Left lung (tissue), 10 donors: ENCODE results near the gene MRM1. TPM values are rescaled to one million over a fixed set of nuclear protein-coding genes. Genes with fewer than 3 reads are reported as not detected.
A peak's percentile ranks its signal among the peaks of the same experiment; 100 is the strongest.

Experiments used
- ATAC-seq: fragments of 200-7000 bp; cut with Tn5 transposase; one replicate; pipeline ENCODE4 v1.9.1; 2020; ENCODE audit warnings: moderate library complexity
- DNase-seq, 4 donors: peaks; one replicate each; pipeline ENCODE4 v3.0.0-alpha.2; 2013 to 2020
- H3K27ac ChIP-seq, 2 donors: fragments of 200-600 bp; sonication (generic) in 1 of 2; one replicate each; pipeline versions ENCODE4 v1.5.0 to v1.8.0; 2020 to 2021
- H3K27me3 ChIP-seq, 2 donors: fragments of 200-600 bp; sonication (generic) in 1 of 2; one replicate each; pipeline versions ENCODE4 v1.5.0 to v1.8.0; 2020 to 2021
- H3K36me3 ChIP-seq, 2 donors: fragments of 200-600 bp; sonication (generic) in 1 of 2; one replicate each; pipeline versions ENCODE4 v1.5.0 to v1.8.0; 2020 to 2021
- H3K4me1 ChIP-seq, 2 donors: fragments of 200-600 bp; one replicate each; pipeline ENCODE4 v1.8.0; 2021
- H3K4me3 ChIP-seq, 2 donors: fragments of 200-600 bp; sonication (generic) in 1 of 2; one replicate each; pipeline versions ENCODE4 v1.5.0 to v1.8.0; 2020 to 2021; ENCODE audit warnings: mild to moderate bottlenecking in 1 of 2
- H3K9me3 ChIP-seq, 2 donors: fragments of 200-600 bp; sonication (generic) in 1 of 2; one replicate each; pipeline versions ENCODE4 v1.5.0 to v1.8.0; 2020 to 2021
- intact Hi-C, 2 donors: fragments of 100-400 bp; cut with DNase I; formaldehyde crosslinking; loops; one replicate each; pipeline versions ENCODE4 v1.11.2 to v1.14.2; 2022
- polyA plus RNA-seq, 6 donors: library from polyadenylated mRNA; unstranded; fragments of 120-200 nt; gene quantifications; one replicate each; pipeline ENCODE4 v1.2.1, GENCODE V29; 2013; ENCODE audit not compliant: insufficient read length in 6 of 6
- total RNA-seq, 2 donors: library from RNA; stranded (reverse); fragmentation: NEBNext Ultra II Directional; extraction: Animal tissue kit (Norgen Biotek cat#: 25700); gene quantifications; one replicate each; pipeline ENCODE4 v1.2.1, GENCODE V29; 2021
- TF ChIP-seq, protein P1 (sequence below), 2 donors: fragments of 200-600 bp; sonication (generic) in 1 of 2; IDR thresholded peaks; one replicate each; pipeline versions ENCODE4 v1.5.0 to v1.8.0; 2021; ENCODE audit warnings: antibody characterized with exemption in 2 of 2
- donor health status: DM: no; HTN: yes; CAD: no.
- donor health status: DM: no; HTN: no; CAD: no.

Gene MRM1
- total and polyA plus RNA-seq, 8 donors = 3.1 to 6.4 (median 4.8) TPM

DNA sequence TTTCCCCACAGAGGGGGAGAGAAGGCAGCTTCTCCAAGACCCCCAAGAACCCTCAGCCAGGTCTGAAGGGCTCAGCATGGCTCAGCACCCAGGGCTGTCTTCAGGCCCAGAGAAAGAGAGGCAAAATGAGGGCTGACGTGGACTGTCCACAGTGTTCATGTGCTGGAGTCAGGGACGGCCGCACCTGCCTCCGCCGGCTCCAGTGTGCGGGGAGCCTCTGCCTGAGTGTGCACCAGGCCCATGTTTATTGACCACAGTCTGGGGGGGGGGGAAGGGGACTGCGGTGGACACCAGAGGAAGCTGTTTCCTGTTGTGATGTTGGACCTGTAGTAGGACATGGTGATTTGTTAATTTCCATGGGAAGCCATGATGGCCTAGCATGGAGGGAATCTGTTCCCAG, 6.9 kb downstream of the MRM1 start:
- H3K4me3 ChIP-seq = no peak overlapping the region
- no peaks in the 10 kb centered on the region for H3K36me3 ChIP-seq
- H3K27ac ChIP-seq = no peak overlapping the region
- peaks cover 0 to 28% of the 10 kb centered on the region in 2 donors for H3K4me1 ChIP-seq
- H3K9me3 ChIP-seq = no peaks in the 10 kb centered on the region
- no peak for DNase-seq
- intact Hi-C loops = no loop called here
- H3K27me3 ChIP-seq = peaks cover 0 to 6% of the 10 kb centered on the region in 2 donors
- TF ChIP-seq, protein P1, sequence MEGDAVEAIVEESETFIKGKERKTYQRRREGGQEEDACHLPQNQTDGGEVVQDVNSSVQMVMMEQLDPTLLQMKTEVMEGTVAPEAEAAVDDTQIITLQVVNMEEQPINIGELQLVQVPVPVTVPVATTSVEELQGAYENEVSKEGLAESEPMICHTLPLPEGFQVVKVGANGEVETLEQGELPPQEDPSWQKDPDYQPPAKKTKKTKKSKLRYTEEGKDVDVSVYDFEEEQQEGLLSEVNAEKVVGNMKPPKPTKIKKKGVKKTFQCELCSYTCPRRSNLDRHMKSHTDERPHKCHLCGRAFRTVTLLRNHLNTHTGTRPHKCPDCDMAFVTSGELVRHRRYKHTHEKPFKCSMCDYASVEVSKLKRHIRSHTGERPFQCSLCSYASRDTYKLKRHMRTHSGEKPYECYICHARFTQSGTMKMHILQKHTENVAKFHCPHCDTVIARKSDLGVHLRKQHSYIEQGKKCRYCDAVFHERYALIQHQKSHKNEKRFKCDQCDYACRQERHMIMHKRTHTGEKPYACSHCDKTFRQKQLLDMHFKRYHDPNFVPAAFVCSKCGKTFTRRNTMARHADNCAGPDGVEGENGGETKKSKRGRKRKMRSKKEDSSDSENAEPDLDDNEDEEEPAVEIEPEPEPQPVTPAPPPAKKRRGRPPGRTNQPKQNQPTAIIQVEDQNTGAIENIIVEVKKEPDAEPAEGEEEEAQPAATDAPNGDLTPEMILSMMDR (IDR thresholded peaks at IDR 0.05) = no peak
- no peak for ATAC-seq

DNA sequence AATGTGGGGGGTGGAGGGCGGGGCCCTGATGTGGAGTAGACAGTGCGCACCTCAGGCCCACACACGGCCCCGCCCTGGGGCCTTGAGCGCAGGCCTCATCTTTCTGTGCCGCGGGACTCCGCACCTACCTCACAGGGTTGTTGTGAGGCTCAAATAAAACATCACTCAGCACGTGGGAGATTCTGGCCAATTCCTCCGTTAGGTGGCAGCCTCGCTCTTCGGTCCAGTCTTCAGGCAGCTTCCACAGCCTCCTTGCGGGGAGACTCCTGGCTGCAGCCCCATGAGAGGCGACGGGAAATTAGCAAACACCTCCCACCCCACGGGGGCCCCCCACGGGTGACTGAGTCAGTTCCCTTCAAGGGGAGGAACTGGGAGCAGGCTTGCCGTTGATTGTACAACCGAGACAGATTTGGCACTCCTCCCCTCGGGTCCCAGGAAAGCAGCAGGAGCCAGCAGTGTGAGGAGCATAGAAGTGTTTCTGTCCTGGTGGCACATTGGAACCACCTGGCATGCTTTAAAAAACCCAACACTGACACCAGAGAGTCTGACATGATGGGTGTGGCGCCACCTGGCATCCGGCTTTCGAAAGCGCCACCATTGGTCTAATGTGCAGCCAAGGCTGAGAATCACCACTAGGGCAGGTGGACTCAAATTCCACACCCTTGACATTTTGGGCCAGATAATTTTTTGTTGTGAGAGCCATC, 7.6 kb downstream of the MRM1 start:
- Histone ChIP-seq H3K9me3 (no peaks in the 10 kb centered on the region), H3K27me3 (peaks cover 0 to 12% of the 10 kb centered on the region in 2 donors), H3K36me3 (no peaks in the 10 kb centered on the region), H3K4me3 (no peak overlapping the region), H3K27ac (no peak overlapping the region), H3K4me1 (peaks cover 0 to 21% of the 10 kb centered on the region in 2 donors)
- ATAC-seq = peak; percentile 81
- DNase-seq = peak in 2 of 4 donors; percentile 39 to 52
- intact Hi-C loops = no loop called here
- TF ChIP-seq, protein P1 (IDR thresholded peaks at IDR 0.05) = peak in 1 of 2 donors; percentile 20

DNA sequence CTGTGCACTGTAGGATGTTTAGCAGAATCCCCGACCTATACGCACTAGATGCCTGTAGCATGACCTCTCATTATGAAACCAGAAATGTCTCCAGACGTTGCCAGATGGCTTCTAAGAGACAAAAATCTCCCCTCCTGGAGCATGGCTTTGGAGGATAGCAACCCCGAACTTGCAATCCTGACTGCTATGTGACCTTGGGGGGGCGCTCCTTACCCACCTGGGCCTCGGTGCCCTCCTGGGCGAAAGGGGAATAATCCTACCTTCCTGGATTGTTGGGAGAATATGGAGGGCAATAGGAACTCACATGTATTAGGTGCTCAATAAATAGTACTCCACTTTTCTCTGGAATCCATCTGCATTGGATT, 8.1 kb downstream of the MRM1 start:
- Histone ChIP-seq H3K27me3 (peaks cover 0 to 18% of the 10 kb centered on the region in 2 donors), H3K4me3 (no peak overlapping the region), H3K27ac (no peak overlapping the region), H3K36me3 (no peaks in the 10 kb centered on the region), H3K4me1 (peaks cover 0 to 17% of the 10 kb centered on the region in 2 donors), H3K9me3 (no peaks in the 10 kb centered on the region)
- intact Hi-C loops = no loop called here
- DNase-seq (no peak), ATAC-seq (no peak)
- TF ChIP-seq, protein P1 (IDR thresholded peaks at IDR 0.05) = no peak

DNA sequence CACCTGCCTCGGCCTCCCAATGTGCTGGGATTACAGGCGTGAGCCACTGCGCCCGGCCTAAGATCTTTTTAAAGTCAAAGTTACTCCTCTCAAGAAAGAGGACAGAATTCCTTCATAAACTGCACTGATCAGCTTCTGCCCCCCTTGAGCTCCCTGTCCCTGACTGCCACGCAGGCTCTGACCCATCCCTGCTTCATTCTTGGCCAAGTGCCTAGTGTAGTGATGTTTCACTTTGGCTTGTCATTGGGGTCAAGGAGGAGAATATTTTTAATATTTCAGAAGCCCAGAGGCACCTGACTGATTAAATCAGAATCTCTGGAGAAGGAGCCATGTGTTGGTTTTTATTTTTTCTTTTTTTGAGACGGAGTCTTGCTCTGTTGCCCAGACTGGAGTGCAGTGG, 9.1 kb downstream of the MRM1 start:
- Histone ChIP-seq H3K9me3 (no peaks in the 10 kb centered on the region), H3K4me1 (peaks cover 0 to 13% of the 10 kb centered on the region in 2 donors), H3K36me3 (no peaks in the 10 kb centered on the region), H3K4me3 (no peak overlapping the region), H3K27me3 (peaks cover 0 to 28% of the 10 kb centered on the region in 2 donors), H3K27ac (no peak overlapping the region)
- ATAC-seq (no peak), DNase-seq (no peak)
- intact Hi-C loops = no loop called here
- TF ChIP-seq, protein P1 (IDR thresholded peaks at IDR 0.05) = no peak

DNA sequence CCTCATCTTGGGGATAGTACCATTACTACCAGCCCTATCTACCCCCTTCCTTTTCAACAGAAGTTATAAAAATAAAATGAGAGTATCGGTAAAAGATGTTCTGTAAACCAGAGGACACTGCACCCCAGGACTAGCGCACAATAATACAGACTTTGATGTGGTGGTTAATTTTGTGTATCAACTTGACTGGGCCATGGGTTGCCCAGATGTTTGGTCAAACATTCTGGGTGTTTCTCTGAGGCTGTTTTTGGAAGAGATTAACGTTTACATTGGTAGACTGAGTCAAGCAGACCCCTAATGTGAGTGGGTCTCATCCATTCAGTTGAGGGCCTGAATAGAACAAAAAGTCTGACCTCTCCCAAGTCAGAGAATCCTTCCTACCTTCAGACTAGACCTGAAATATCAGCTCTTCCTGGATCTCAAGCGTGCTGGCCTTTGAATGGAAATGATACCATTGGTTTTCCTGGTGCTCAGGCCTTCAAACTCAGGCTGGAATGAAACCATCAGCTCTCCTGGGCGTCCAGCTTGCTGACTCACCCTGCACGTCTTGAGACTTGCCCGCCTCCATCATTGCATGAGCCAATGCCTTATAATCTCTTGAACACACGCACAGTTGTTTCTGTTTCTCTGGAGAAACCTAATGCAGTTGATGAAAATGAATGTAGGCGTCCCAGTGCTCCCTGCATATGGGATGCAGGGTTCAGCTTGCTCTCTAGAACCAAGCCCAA, 10.1 kb downstream of the MRM1 start:
- Histone ChIP-seq H3K9me3 (no peaks in the 10 kb centered on the region), H3K27me3 (peaks cover 0 to 36% of the 10 kb centered on the region in 2 donors), H3K27ac (no peak overlapping the region), H3K36me3 (no peaks in the 10 kb centered on the region), H3K4me3 (no peak overlapping the region), H3K4me1 (peaks cover 0 to 13% of the 10 kb centered on the region in 2 donors)
- DNase-seq = no peak
- ATAC-seq = peak; percentile 26
- TF ChIP-seq, protein P1 (IDR thresholded peaks at IDR 0.05) = no peak
- intact Hi-C loops = no loop called here
